NCI-H748 (cell line): Measurements from ENCODE around the gene VGF.
"Not testable (repeated sequence)": the region's sequence is repeated elsewhere in the genome, so short reads cannot be mapped to it uniquely, and the experiment has no call there.

Source experiments
- DNase-seq: peaks from one replicate; lab custom pipeline; 2025; ENCODE audit not compliant: unreplicated experiment; lab: John Stamatoyannopoulos, UW

The VGF gene

GRCh38 chr7:101120315-101120714 lies 45.1 kb downstream of the VGF start:
- no peak for DNase-seq

- no peak for DNase-seq
These were observed 45.5 kb downstream of the VGF start for GRCh38 chr7:101119876-101120275.

GRCh38 chr7:101118856-101119255 lies 46.5 kb downstream of the VGF start:
- no peak for DNase-seq

GRCh38 chr7:101116898-101117297 lies 48.5 kb downstream of the VGF start:
- DNase-seq: no peak

GRCh38 chr7:101115215-101115614 lies 50.2 kb downstream of the VGF start:
- DNase-seq: no peak

- no peak for DNase-seq
These were observed 50.9 kb downstream of the VGF start for GRCh38 chr7:101114492-101114891.

- no peak for DNase-seq
These were observed 51.5 kb downstream of the VGF start for GRCh38 chr7:101113836-101114235.

GRCh38 chr7:101113140-101113539 lies 52.2 kb downstream of the VGF start:
- DNase-seq: not testable (repeated sequence)
